NCI-H2081 (cell line): Measurements from ENCODE around the gene HIVEP3.

Experiments
- DNase-seq, 2 experiments: peaks; one replicate each; lab custom pipeline; 2025; lab: John Stamatoyannopoulos, UW

Gene HIVEP3

DNA sequence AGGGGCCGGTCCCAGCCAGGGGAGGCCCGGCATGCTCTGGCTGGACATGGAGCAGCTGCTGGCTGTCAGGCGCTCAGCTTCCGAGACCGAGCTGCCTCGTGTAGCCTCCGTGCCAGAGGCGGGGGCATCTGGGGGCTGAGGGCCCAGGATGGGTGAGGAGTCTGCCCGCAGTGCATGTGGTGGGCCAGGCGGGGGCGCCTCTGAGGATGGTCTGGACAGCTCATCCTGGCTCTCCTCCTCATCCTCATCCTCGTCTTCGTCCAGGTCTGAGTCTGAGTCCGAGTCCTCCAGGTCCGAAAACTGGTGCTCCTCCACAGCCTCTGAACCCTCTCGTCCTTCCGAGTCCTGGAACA is 405.4 kb downstream of the HIVEP3 start:
- DNase-seq: no peak

DNA sequence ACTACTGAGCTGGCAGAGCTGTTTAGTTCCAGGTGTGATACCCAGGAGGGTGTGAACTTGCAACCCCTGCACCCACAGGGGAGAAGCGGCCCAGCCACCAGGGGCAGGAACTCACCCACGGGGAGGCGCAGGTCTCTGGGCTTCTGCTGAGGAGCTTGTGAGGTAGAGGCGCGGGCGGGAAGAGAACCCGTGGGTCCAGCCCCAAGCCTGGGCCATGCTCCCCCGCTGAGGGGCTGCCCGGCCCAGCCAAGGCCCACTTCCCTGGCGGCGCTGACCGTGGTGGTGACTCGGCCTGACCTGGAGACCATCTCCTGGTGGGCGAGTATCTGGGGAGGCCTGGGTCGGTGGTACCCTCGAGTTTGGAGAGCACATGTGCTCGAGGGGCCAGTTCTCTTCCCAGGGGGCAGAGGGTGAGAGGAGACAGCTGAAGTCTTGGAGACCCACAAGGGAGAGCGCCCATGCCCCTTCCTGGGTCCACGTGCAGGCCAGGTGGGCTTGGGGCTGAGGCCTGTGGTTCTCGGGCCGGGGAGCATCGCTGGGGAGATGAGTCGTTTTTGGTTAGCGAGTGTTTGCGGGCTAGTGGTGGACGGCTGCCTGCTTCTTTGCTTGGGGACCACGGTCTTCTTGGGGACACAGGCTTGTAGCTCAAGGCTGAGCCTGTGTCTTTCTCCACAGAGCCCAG is 405.9 kb downstream of the HIVEP3 start:
- DNase-seq: no peak

DNA sequence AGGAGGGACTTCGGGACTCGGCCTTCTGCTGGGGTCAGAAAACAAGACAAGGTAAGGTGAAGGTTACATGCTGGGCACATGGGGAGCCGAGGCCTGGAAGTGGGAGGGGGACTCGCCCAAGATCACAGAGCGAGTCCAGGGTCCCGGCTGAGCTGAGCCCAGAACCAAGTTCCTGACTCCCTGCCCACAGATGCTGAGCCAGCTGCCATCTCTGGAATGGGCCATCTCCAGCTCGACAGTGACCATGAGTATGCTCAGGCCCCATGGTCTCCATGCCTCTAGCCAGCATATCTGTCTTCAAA is 407.5 kb downstream of the HIVEP3 start:
- DNase-seq: no peak

DNA sequence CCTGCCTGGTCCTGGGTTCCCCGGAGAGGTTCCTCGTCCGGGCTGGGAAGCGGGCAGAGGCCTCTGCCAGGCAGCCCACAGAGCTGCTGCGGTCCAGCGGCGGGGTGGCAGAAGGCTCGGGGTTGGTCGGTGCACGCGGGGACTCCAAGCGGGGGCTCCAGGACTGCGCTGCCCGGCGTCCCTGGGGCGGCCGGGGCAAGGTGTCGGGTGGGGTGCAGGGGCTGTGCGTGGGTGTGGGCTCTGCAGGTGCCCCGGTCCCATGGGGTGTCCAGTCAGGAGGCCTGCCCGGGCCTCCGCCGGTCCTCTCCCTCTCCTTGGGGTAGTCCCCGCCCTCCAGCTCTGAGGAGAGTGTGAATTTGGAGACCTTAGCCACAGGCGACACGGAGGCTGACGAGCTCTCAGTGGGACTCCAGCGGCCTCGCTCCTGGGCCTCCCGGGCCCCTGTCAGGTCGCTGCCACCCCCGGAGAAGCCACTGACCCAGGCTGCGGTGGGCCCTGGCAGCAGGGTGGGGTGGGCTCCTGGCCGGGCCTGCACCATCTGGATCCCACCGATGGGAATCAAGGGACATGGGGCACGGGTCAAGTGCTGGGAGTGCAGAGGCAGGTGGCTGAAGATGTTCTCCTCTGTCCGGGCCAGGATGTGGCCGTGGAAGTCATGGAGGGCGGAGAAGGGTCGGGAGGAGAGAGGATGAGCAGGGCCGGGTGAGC is 408.0 kb downstream of the HIVEP3 start:
- no peak for DNase-seq

DNA sequence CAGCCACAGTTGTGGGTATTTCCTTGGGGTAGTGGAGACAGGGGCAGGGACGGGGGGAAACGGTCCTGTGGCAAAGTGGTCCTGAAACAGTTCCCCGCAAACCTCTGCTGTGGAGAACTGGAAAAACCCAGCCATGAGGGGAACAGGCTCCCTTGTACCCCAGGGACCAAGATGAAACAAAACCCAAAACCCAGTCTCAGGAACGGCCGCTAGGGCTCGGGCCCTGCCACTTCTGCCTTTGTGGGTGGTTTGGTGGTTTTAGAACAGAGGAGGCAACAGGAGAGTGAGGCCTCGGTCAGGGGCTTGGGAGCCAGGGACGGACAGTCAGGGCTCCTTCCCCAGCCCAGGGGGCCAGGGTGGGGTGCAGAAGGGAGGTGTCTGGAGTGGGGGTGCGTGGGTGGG is 409.5 kb downstream of the HIVEP3 start:
- no peak for DNase-seq

DNA sequence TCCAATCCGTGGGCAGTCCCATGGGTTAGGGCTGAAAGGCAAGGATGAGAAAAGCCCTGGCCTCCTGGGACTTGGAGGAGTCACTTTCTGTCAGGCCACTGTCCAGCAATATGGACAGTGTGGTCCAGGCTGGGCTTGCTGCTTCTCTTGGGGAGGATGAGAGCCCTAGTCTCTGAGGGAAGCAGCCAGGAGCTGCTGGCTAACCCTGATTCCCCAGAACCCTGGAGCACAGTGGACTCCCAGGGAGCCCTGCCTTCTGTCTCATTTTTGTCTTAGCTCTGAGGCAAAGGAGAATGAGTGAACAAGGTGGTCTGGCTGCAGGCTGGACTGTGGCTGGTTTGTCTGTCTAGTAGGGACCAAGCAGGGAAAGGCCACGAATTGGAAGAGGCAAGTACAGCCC is 410.4 kb downstream of the HIVEP3 start:
- no peak for DNase-seq

DNA sequence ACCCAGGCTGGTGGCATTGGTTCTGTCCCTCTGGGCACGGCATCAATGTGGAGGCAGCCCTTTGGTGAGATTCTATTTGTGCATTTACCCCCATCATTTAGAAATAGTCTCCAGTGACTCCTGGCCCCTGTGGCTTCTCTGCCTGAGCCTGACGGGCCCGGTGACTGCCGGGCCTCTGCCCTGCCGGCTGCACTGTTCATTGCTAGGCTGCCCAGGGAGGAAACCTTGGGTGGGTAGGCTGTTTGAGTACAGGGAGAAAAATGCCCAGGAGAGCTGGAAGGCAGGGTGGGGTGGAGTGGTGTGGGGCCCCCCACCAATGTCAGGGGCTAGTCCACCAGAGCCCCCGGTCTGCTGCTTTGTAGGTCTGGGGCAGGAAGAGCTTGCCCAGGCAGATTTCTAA is 410.9 kb downstream of the HIVEP3 start:
- DNase-seq: no peak

DNA sequence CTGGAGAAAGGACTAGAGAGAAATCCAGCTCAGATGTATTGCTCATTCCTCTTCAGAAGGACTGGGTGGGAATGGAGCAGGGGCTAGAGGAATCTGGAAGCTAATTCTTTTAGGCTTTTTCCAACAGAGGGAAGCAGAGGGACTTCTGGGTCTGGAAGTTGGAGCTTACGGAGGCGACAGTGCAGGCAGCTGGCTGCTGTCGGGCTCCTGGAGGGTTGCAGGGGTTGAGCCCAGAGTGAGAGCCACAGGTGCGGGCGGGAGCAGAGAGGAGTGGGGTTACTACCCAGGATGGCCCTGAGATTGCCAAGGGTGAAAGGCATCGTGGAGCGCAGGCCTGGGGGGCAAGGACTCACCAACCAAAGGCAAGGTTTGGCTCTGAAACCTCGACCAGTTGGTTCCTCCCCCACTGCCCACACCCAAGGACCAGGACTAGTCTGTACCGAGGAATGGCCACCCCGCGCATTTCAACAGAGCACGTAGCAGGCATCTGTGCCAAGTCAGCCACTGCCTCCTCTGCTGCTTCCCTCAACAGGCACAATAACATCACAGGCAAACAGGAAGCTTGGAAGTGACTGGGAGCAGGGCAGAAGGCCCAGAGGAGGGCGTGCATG is 411.5 kb downstream of the HIVEP3 start:
- DNase-seq: no peak

DNA sequence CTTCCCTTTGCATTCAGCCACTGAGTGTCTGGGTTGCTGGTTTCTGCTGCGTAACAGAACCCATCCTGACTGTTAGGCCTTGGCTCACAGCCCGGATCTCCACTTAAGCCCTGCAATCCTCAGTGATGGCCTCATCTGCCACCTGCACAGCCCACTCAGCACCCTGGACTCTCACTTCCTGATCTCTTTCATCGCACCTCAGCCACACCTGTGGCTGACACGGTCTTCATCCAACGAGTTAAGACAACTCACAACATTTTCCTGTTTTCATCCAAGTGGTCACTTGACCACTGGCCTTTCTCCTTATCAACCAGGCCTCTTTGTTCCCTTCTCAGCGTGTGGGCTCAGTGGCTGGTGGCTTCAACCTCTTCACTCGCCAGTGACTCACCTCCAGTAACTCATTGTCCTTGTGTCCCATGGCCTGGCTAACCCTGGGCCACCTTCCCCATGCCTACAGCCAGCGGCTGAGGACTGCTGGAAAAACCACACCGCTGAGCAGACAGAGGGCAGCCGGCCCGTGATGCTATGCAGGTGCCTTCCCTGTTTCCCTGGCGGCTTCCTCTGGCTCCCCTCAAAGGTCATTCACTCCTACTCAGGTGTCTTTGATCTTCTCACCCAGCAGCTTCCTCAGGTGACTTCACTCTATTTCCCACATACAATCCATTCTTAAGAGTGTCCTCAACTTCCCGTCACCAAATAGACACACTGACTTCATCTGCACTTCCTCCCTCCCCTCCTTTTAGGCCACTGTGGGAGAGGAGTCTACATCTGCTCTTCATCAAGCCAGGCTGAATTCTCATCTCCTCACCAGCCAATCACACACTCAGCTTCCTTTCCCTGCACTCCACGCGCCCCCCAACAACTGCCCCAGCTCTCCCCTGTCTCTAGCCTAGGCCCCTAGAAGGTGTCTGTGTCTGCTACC is 414.3 kb downstream of the HIVEP3 start:
- peak; percentile 42 to 68 for DNase-seq

DNA sequence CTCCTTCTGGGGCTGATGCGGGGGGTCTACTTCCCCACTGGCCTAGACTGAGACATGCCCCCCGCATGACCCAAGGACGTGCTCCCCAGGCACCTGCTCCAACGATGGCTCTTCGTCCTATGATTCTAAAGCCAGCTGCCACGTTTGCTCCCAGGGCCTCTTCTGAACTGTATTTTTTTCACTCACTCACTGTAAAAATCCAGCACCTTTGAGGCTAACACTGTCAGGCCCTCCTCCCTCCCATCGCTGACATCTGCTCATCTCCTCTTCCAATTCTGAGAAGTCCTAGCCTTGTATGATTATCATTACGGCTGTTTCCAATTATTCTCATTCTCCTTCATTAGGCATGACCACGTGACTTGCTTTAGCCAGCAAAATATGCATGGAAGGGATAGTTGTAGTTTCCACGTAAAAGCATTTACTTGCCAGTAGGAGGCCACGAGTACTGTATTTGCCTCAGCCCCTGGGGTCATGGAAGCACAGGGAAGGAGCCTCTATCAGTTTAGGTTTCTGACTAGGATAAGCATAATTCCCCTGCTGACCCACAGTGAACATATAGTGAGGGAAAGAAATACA is 415.1 kb downstream of the HIVEP3 start:
- no peak for DNase-seq

DNA sequence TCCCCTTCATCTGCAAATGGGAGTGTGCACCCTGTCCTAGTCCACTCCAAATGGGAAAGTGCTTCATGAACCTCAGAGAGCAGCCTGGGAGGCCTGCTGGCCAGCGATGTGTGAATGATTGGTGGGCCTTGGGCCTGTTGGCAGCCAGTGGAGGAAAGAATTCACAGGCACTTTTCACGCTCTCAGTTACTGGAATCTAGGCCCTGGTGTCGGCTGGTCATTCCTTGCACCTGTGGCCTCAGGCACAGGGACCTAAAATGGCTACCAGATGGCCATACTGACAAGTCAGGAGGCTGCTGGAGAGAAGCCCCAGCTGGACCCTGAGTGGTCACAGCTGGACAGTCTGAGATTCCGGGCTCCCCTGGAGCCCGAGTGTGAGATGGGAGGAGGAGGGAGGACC is 415.8 kb downstream of the HIVEP3 start:
- no peak for DNase-seq

DNA sequence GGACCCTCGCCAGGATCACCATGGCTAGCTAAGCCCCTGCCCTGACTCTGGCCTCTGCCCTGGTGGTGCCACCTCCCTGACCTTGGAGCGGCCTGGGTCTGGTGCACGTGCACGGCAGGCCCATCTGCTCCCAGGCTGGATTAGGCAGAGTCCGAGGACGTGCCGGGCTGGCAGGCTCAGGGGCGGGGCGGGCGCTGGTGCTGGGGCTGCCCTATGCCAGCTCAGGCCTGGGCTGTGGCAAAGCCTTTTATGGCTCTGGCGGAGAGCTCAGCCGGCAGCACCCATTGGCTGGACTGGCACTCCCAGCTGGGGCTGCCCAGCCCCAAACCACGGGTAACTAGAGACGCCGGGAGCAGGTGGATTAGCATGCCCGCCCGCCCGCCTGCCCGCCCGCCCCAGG is 417.1 kb downstream of the HIVEP3 start:
- no peak for DNase-seq

DNA sequence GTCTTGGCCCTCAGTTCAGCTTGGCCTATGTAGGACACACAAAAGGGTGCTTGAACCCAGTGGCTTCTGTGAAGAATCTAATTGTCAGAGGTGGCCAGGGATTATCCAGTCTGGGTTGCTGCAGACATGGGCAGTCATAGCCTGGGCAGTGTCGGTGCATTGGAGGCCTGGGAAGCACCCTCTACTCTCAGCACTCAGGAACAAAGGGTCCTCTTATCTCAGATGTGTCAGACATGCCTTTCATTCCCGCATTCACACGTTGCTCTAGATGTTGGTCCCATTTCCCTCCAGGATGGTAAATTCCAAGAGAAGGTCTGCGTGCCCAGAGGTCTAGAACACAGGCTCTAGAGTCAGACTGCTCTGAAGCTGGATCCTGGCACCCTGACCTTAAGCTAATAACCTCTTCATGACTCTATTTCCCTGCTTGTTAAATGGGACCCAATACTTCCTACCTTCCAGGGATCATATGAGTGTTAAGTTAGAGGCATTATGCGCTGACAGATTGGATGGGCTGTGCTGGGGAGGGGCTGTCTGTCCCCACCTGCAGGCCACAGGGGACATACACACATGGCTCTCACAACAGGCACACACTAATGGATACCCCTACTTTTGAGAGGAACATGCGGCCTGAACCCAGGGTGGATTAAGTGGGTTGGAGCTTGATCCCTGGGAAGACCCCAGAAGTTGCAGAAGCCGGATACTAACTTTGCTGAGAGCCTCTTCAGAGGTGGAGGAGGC is 417.8 kb downstream of the HIVEP3 start:
- DNase-seq: no peak

DNA sequence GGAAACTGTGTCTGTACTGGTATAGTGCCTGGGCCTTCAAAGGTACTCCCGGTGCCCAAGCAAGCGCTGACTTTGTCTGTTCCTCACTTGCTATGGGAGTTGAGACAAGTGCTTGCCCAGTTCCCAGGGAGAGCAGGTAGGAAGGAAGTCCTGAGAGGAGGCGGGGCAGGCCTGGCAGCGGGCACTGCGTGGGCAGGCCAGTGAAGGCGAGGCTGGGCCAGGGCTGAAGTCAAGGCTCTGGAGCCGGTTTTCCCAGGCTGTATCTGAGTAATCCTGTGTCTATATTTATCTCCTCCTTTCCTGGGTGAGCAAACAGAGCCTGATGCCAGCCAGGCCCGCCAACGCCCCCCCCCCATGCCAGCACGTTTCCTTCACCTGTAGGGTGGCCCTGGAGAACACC is 418.3 kb downstream of the HIVEP3 start:
- peak in 1 of 2 experiments; percentile 20 for DNase-seq

DNA sequence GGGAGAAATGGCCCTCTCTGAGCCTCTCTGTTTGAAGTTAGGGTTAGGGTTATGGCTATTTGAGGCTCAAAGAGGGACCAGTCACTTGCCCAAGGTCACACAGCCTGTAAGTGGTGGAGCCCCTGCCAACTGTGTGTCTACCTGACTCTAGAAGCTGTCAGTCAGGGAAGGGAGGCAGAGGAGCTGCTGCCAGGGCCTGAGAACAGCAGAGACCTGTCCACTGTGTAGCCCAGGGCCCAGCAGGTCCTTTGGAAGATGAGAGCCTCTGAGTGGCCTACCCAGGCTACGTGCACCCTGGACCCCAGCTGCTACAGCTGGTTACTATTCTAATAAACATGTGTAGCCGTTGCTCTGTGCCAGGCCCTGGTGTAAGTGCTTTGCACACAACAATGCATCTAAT is 419.1 kb downstream of the HIVEP3 start:
- no peak for DNase-seq

DNA sequence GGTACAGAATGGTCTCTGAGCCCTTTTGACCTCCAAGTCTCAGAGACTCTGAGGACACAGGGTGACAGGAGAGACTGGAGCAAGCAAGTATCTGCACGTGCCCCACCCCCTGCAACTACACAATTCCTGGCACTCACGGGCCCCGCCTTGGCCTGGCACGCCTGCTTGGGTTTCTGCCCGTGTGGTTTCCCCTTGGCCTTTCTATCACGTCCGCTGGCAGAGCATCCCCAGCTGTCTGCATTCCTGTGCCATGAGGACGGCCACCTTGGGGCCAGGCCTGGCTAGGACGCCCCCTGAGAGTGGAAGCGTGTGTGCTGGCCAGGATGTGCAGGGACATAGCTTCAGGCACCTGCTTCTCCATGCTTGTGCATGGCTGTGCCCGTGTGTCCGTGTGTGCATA is 419.9 kb downstream of the HIVEP3 start:
- no peak for DNase-seq

DNA sequence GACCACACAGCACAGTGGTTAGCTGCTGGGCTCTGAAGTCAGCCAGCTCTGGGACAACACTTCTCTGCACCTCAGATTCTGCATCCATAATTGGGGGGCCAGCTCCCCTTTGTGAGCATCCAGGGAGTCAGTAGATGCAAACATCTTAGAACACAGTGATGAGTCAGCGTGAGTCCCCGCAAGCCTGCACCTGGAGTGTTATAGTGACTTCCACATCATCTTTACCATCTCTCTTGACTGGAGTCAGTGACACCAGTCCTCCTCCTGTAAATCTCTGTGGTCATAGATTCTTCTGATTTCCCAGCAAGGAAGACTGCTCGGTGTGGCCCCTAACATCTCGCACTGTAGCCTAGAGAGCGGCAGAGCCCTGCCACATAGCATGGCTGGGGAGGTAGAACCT is 420.3 kb downstream of the HIVEP3 start:
- no peak for DNase-seq

DNA sequence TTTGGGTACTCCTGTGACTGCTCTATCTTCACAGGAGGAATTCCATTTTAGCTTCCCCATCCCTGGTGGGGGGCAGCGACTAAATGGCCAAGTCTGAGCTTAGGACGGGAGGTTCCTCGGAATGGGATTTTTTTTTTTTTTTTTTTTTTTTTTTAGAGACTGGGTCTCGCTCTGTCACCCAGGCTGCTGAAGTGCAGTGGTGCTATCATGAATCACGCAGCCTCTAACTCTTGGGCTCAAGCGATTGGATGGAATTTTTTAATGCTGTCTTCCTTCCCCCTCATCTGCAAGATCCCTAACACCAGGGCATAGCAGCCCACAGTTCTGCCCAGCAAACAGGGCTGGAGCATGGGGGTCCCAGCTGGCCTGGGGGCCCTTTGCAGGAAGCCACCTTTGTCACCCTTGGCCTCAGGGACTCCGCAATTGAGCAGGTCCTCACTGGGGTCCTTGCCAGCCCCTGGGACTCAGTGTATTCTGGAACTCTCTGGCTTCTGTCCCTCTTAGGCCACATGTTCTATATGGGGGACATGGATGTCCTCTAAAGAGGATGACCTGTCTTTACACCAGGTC is 421.2 kb downstream of the HIVEP3 start:
- DNase-seq: no peak

DNA sequence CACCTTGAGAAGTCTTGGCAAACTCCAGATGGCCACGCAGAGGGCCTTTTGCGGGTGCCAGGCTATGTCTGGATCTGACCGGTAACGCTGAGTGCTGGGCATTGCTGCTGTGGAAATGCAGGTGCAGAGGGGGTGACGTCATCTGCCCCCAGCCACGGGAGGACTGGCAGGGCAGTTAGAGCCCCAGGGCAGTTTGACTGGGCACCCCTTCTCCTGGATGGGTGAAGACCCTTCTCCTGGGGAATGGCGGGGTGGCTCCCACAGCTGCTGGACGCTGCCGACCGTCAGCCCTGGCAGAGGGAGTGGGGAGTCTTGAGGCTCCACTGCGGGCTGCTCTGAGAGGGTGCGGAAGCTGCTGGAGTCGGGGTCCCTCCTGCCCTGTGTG is 421.7 kb downstream of the HIVEP3 start:
- DNase-seq: no peak

DNA sequence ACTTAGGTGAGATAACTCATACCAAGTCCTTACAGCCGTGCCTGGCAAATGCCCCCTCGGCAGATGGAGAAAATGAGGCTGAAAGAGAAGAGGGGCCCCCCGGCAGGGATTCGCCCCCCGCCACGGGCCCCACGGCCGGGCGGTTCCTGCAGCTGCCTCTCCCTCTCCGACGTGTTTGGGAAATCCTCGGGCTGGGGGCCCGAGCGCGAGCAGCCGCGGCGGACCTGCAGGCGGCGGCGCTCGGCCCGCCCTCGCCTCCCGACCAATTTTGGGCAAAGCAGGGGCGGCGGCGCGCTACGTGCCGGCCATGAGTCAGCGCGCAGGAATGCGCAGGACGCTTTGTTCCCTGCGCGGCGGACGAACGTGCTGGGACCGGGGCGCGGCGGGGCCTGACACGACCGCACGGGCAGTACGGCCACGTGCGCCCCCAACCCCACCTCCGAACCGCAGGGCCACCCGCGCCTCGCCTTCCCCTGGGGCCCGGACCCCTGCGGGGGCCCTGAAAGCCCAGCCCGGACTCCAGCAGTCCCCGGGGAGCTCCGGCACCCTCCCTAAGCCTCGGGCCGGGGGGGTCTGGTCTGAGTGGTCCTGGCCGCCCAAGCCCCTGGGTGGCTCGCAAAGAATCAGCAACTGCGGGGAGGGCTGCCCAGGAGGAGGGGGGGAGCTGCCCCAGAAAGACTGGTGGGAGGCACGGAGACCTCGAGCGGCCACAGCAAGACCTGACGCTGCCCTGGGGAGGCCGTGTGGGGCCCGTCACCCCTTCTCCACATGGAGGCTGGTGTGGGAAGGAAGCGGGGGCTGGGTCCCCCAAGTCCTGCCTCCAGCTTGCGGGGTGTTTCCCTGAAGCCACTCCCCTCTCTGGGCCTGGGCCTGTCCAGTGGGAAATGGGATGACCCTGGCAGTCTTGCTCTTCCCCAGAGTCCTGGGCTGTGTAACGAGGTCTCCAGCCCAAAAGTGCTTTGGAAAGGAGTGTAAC is 422.4 kb downstream of the HIVEP3 start:
- DNase-seq: peak in 1 of 2 experiments; percentile 39
